Adrenal gland (tissue), 12 donors: ENCODE results near the gene MTCH1. TPM values are rescaled to one million over a fixed set of nuclear protein-coding genes. Genes with fewer than 3 reads are reported as not detected.

ENCODE experiments used
- DNase-seq, 7 donors: peaks; one replicate each; pipeline ENCODE4 v3.0.0-alpha.2; 2019 to 2020
- H3K27ac ChIP-seq, 5 donors: fragments of 200-600 bp; sonication (generic) in 4 of 5; 1 replicate in 3 of 5; 2 replicates in 2 of 5; pipeline versions ENCODE4 v1.5.1 to v1.8.0; 2016 to 2020; ENCODE audit warnings: mild to moderate bottlenecking in 1 of 5
- H3K27me3 ChIP-seq: fragments of 200-600 bp; 2 replicates; pipeline ENCODE4 v1.8.0; 2021
- H3K36me3 ChIP-seq, 2 donors: fragments of 200-600 bp; replicated peaks in 1 of 2; 1 replicate in 1 of 2; 2 replicates in 1 of 2; pipeline versions ENCODE4 v1.5.1 to v1.8.0; 2018 to 2022
- H3K4me1 ChIP-seq, 2 donors: fragments of 200-600 bp; replicated peaks in 1 of 2; 1 replicate in 1 of 2; 2 replicates in 1 of 2; pipeline versions ENCODE4 v1.5.1 to v1.8.0; 2018 to 2021
- H3K4me3 ChIP-seq, 4 donors: fragments of 200-600 bp; sonication (generic) in 3 of 4; one replicate each; pipeline ENCODE4 v1.5.1; 2016 to 2018
- H3K9me3 ChIP-seq, 3 donors: fragments of 200-600 bp; sonication (generic) in 1 of 3; replicated peaks in 1 of 3; 1 replicate in 2 of 3; 2 replicates in 1 of 3; pipeline versions ENCODE4 v1.5.1 to v1.8.0; 2016 to 2021
- CTCF ChIP-seq, 6 experiments: fragments of 450-650 bp in 4 of 6; fragments of 200-600 bp in 2 of 6; sonication (generic) in 1 of 6; IDR thresholded peaks; 1 replicate in 5 of 6; 2 replicates in 1 of 6; pipeline versions ENCODE4 v1.5.1 to v1.8.0; 2016 to 2021; ENCODE audit warnings: antibody characterized with exemption in 6 of 6, mild to moderate bottlenecking in 2 of 6, moderate library complexity in 1 of 6
- POLR2A ChIP-seq, 2 donors: fragments of 450-650 bp; IDR thresholded peaks; one replicate each; pipeline ENCODE4 v1.6.1; 2017; ENCODE audit warnings: antibody characterized with exemption in 2 of 2, mild to moderate bottlenecking in 2 of 2, moderate library complexity in 1 of 2
- WGBS, 4 donors: extraction: QIAGEN DNeasy Blood & Tissue Kit in 2 of 4; methylation state at CpG; one replicate each; pipeline versions ENCODE4 v1.1.5 to v1.1.7; 2013 to 2017; 5-methylcytosine and 5-hydroxymethylcytosine counted together
- intact Hi-C, 2 donors: fragments of 100-400 bp; cut with DNase I; formaldehyde crosslinking; loops; one replicate each; pipeline versions ENCODE4 v1.14.1 to v1.15.0; 2022 to 2023
- polyA plus RNA-seq, 3 donors: library from polyadenylated mRNA; stranded (reverse); fragments of 200-250 nt in 2 of 3; fragments of 350-450 nt in 1 of 3; fragmentation: Illumina TruSeq in 1 of 3; extraction: RNeasy Lipid Tissue Mini Kit (QIAGEN cat#74804) in 1 of 3; gene quantifications; one replicate each; pipeline ENCODE4 v1.2.3, GENCODE V29; 2013 to 2014
- total RNA-seq, 9 donors: library from RNA; depleted of rRNA in 4 of 9; stranded (reverse); fragments of >200 nt in 4 of 9; fragments of 120-200 nt in 1 of 9; fragmentation: NEBNext Ultra II Directional in 1 of 9; extraction: Animal tissue kit (Norgen Biotek cat#: 25700) in 1 of 9; gene quantifications; one replicate each; pipeline versions ENCODE4 v1.1.0 to v1.2.4, GENCODE V29; 2013 to 2023
- donor health status: healthy with polysubstance abuse.
- donor health status: Bipolar disorder and iron deficiency.
- donor health status: DM: yes; HTN: yes; CAD: no.
- donor health status: DM: no; HTN: no; CAD: no.
- donor health status: DM: no; HTN: no; CAD: no.
- donor health status: DM: yes; HTN: yes; CAD: no.

MTCH1 gene
- total and polyA plus RNA-seq, 12 donors: 116 to 523 (median 338) TPM

- no peak overlapping the region for H3K27ac ChIP-seq
- no peak for DNase-seq
- intact Hi-C loops: loop anchor here in 1 of 2 donors (10.0 kb wide), 1 partner anchor 49 kb away; no protein-coding TSS in a partner anchor
- H3K9me3 ChIP-seq: no peaks in the 10 kb centered on the region
- H3K27me3 ChIP-seq: no peaks in the 10 kb centered on the region
- 87 to 98% (median 95%) methylated on average over 4 of the region's 4 CpGs for WGBS, 4 donors
- peaks cover 0 to 98% of the 10 kb centered on the region in 2 donors for H3K36me3 ChIP-seq
- no peak overlapping the region for H3K4me3 ChIP-seq
- TF ChIP-seq POLR2A (IDR thresholded peaks at IDR 0.05) (no peak), CTCF (IDR thresholded peaks at IDR 0.05) (no peak)
- peaks cover 13 to 17% of the 10 kb centered on the region in 2 donors for H3K4me1 ChIP-seq
Measured at GRCh38 chr6:36973647-36974046, 12.3 kb downstream of the MTCH1 start.

- peaks cover 13 to 17% of the 10 kb centered on the region in 2 donors for H3K4me1 ChIP-seq
- no peaks in the 10 kb centered on the region for H3K9me3 ChIP-seq
- peaks cover 0 to 100% of the 10 kb centered on the region in 2 donors for H3K36me3 ChIP-seq
- H3K27ac ChIP-seq: no peak overlapping the region
- WGBS, 4 donors: 70 to 87% (median 83%) methylated on average over 1 of the region's 1 CpG
- intact Hi-C loops: loop anchor here in 1 of 2 donors (10.0 kb wide), 1 partner anchor 48 kb away; no protein-coding TSS in a partner anchor
- no peak for DNase-seq
- no peaks in the 10 kb centered on the region for H3K27me3 ChIP-seq
- TF ChIP-seq CTCF (IDR thresholded peaks at IDR 0.05) (no peak), POLR2A (IDR thresholded peaks at IDR 0.05) (no peak)
- H3K4me3 ChIP-seq: no peak overlapping the region
Measured at GRCh38 chr6:36973190-36973589, 12.8 kb downstream of the MTCH1 start.

- intact Hi-C loops: loop anchor here in 1 of 2 donors (10.0 kb wide), 1 partner anchor 47 kb away; no protein-coding TSS in a partner anchor
- H3K36me3 ChIP-seq: peaks cover 0 to 100% of the 10 kb centered on the region in 2 donors
- WGBS, 4 donors: 76 to 85% (median 82%) methylated on average over 11 to 14 of the region's 14 CpGs
Measured at GRCh38 chr6:36971921-36972673, 13.9 kb downstream of the MTCH1 start.

More at GRCh38 chr6:36971921-36972673, 13.9 kb downstream of the MTCH1 start:
- Histone ChIP-seq H3K27me3 (no peaks in the 10 kb centered on the region), H3K9me3 (no peaks in the 10 kb centered on the region), H3K27ac (no peak overlapping the region), H3K4me1 (peaks cover 8 to 16% of the 10 kb centered on the region in 2 donors), H3K4me3 (no peak overlapping the region)
- DNase-seq: no peak
- TF ChIP-seq CTCF (IDR thresholded peaks at IDR 0.05): no peak
- TF ChIP-seq POLR2A (IDR thresholded peaks at IDR 0.05): no peak
